ENCODE data around the gene AHDC1.
"Not testable (repeated sequence)": the region's sequence is repeated elsewhere in the genome, so short reads cannot be mapped to it uniquely, and the experiment has no call there.

The AHDC1 gene

GRCh38 chr1:27633298-27633610, 29.3 kb upstream of the AHDC1 start:
- TF ChIP-seq CTCF (IDR thresholded peaks at IDR 0.05; ENCODE audit: extremely low read depth, missing control alignments) = no peak
- DNase-seq (ENCODE audit: low spot score) = no peak

- peak; percentile 80 for DNase-seq (ENCODE audit: low spot score)
- no peak for TF ChIP-seq CTCF (IDR thresholded peaks at IDR 0.05; ENCODE audit: extremely low read depth, missing control alignments)
Observed at GRCh38 chr1:27632387-27633297, 28.7 kb upstream of the AHDC1 start.

GRCh38 chr1:27630859-27631491, 27.0 kb upstream of the AHDC1 start:
- no peak for TF ChIP-seq CTCF (IDR thresholded peaks at IDR 0.05; ENCODE audit: extremely low read depth, missing control alignments)
- DNase-seq (ENCODE audit: low spot score) = peak; percentile 55

GRCh38 chr1:27628712-27629111, 24.8 kb upstream of the AHDC1 start:
- no peak for TF ChIP-seq CTCF (IDR thresholded peaks at IDR 0.05; ENCODE audit: extremely low read depth, missing control alignments)
- no peak for DNase-seq (ENCODE audit: low spot score)

- DNase-seq (ENCODE audit: low spot score) = not testable (repeated sequence)
Observed at GRCh38 chr1:27627733-27628132, 23.8 kb upstream of the AHDC1 start.

GRCh38 chr1:27627061-27627460, 23.1 kb upstream of the AHDC1 start:
- DNase-seq (ENCODE audit: low spot score) = no peak
- TF ChIP-seq CTCF (IDR thresholded peaks at IDR 0.05; ENCODE audit: extremely low read depth, missing control alignments) = no peak

GRCh38 chr1:27626031-27626935, 22.3 kb upstream of the AHDC1 start:
- DNase-seq (ENCODE audit: low spot score) = peak; percentile 49
- TF ChIP-seq CTCF (IDR thresholded peaks at IDR 0.05; ENCODE audit: extremely low read depth, missing control alignments) = no peak

All from GM20000 (cell line).